NCI-H1092 (cell line): Measurements from ENCODE around the gene SCRN2.

ENCODE experiments used
- DNase-seq: peaks from one replicate; lab custom pipeline; 2025; lab: John Stamatoyannopoulos, UW

SCRN2 gene

GRCh38 chr17:47840742-47841487 lies at the start of gene SCRN2:
Gene SCRN2 (minus strand): TSS chr17:47841273. CDS start chr17:47840843, 430 bp downstream.
- DNase-seq: peak; percentile 82

- peak; percentile 72 for DNase-seq
Observed at GRCh38 chr17:47889734-47890529, 48.9 kb upstream of the SCRN2 start.

- no peak for DNase-seq
Observed at GRCh38 chr17:47888293-47888692, 47.2 kb upstream of the SCRN2 start.

GRCh38 chr17:47884905-47885730 lies 44.0 kb upstream of the SCRN2 start:
- no peak for DNase-seq

GRCh38 chr17:47884427-47884740 lies 43.3 kb upstream of the SCRN2 start:
- no peak for DNase-seq

- DNase-seq: no peak
Observed at GRCh38 chr17:47883589-47884426, 42.7 kb upstream of the SCRN2 start.

- no peak for DNase-seq
Observed at GRCh38 chr17:47882695-47883588, 41.9 kb upstream of the SCRN2 start.

- DNase-seq: no peak
Observed at GRCh38 chr17:47882247-47882646, 41.2 kb upstream of the SCRN2 start.

GRCh38 chr17:47879776-47880454 lies 38.8 kb upstream of the SCRN2 start:
- DNase-seq: no peak

GRCh38 chr17:47879028-47879585 lies 38.0 kb upstream of the SCRN2 start:
- DNase-seq: no peak

- no peak for DNase-seq
Observed at GRCh38 chr17:47878203-47879027, 37.3 kb upstream of the SCRN2 start.

- no peak for DNase-seq
Observed at GRCh38 chr17:47877368-47878034, 36.4 kb upstream of the SCRN2 start.

GRCh38 chr17:47875011-47875985 lies 34.2 kb upstream of the SCRN2 start:
- no peak for DNase-seq

GRCh38 chr17:47873200-47874090 lies 32.4 kb upstream of the SCRN2 start:
- DNase-seq: no peak

- DNase-seq: no peak
Observed at GRCh38 chr17:47872651-47873161, 31.6 kb upstream of the SCRN2 start.
